GM21360 (cell line): ENCODE measurements around the gene PNN.
"Not testable (repeated sequence)": the region's sequence is repeated elsewhere in the genome, so short reads cannot be mapped to it uniquely, and the experiment has no call there.

Experiments
- ATAC-seq: cut with Tn5 transposase; IDR thresholded peaks from one replicate; pipeline ENCODE4 v1.9.1; 2021; ENCODE audit warnings: mild to moderate bottlenecking, moderate library complexity; ENCODE audit not compliant: unreplicated experiment

Gene PNN

DNA sequence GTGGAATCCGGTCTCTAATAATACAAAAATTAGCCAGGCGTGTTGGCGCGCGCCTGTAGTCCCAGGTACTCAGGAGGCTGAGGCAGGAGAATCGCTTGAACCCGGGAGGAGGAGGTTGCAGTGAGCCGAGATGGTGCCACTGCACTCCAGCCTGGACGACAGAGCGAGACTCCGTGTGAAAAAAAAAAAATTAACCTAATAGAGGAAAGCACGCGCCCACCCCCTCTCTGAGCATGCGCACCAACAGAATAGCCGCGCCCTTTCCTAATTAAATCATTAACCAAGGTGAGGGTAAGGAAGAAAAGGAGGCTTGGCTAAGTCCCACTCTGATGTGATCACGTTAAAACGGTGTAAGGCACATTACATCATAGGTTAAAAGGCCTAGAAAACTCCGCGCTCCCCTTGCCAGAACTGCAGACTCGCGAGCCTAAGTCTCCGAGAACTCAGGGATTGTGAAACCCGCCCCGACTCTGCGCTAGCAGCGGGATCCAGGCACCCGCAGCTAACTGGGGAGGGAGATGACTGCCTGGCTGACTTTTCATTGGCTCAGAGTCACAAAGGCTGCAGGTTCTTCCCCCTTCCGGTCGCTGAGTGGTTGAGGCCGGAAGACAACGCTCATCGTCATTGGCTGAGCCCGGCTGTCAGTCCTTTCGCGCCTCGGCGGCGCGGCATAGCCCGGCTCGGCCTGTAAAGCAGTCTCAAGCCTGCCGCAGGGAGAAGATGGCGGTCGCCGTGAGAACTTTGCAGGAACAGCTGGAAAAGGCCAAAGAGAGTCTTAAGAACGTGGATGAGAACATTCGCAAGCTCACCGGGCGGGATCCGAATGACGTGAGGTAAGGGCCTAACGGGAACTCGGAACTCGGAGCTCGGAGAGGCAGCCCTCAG, at the start of gene PNN:
Gene PNN, plus strand, starts transcription at position 695 of the 885 bp plus-strand sequence. Its CDS starts 26 bp downstream, at position 721.
- peak; percentile 91 for ATAC-seq

DNA sequence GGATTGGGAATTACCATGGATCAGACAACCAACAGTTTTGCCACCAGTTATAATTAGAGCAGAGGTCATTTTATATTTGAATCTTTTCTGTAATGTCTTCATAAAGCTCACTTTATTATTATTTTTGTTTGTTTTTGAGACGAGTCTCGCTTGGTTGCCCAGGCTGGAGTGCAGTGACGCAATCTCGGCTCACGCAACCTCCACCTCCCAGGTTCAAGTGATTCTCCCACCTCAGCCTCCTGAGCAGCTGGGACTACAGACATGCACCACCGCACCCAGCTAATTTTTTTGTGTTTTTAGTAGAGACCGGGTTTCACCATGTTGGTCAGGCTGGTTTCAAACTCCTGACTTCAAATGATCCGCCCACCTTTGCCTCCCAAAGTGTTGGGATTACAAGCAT, 37.2 kb upstream of the PNN start:
- ATAC-seq = not testable (repeated sequence)

GRCh38 chr14:39138440-39138839, 36.6 kb upstream of the PNN start:
- no peak for ATAC-seq

- no peak for ATAC-seq
These were observed 34.9 kb upstream of the PNN start for GRCh38 chr14:39140170-39140569.

DNA sequence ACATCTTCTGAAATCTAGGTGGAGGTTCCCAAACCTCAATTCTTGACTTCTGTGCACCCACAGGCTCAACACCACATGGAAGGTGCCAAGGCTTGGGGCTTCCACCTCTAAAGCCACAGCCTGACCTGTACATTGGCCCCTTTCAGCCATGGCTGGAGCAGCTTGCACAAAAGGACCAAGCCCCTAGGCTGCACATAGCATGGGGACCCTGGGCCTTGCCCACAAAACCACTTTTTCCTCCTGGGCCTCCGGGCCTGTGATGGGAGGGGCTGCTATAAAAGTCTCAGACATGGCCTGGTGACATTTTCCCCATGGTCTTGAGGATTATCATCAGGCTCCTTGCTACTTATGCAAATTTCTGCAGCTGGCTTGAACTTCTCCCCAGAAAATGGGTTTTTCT, 33.4 kb upstream of the PNN start:
- ATAC-seq = not testable (repeated sequence)

DNA sequence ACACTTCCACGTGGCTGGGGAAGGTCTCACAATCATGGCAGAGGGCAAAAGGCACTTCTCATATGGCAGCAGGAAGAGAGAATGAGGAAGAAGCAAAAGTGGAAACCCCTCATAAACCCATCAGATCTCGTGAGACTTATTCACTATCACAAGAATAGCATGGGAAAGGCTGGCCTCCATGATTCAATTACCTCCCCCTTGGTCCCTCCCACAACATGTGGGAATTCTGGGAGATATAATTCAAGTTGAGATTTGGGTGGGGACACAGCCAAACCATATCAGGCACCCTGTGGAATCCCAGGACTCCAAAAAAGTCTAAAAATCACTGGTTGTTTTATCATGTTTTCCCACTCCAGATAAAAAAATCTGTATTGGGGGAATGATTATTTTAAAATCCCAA, 31.8 kb upstream of the PNN start:
- ATAC-seq = not testable (repeated sequence)

DNA sequence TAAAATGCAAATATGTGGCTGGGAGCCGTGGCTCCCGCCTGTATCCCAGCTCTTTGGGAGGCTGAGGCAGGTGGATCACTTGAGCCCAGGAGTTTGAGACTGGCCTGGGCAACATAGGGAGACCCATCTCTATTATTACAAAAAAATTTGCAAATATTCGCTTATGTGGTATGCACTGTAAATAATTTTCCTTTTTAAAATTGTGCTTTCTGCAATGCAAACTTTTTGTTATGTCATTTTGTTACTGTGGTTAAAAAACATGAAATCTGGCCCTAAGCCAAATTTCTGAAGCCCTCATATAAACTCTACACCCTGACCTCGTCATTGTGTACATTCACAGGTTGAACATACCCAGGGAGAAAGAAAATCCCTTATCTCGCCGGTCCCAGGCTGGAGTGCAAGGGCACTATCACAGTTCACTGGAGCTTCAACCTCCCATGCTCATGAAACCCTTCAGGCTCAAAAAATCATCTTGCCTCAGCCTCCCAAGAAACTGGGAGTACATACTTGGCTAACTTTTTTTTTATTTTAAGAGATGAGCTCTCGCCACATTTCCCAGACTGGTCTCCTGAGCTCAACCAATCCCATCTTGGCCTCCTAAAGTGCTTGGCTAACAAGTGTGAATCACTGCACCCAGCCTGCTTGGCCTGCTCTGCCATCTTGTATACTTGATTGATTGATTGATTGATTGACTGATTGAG, 29.6 kb upstream of the PNN start:
- no peak for ATAC-seq

- ATAC-seq = no peak
These were observed 20.4 kb upstream of the PNN start for GRCh38 chr14:39154594-39155189.

DNA sequence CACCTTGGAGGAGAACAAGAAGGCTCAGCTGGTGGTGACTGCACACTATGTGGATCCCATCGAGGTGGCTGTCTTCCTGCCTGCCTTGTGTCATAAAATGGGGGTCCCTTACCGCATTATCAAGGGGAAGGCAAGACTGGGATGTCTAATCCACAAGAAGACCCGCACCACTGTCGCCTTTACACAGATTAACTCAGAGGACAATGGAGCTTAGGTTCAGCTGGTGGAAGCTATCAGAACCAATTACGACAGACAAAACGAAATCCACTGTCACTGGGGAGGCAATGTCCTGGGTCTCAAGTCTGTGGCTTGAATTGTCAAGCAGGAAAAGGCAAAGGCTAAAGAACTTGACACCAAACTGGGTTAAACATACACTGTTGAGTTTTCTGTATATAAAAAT, 17.6 kb upstream of the PNN start:
- no peak for ATAC-seq

- ATAC-seq = no peak
These were observed 16.7 kb upstream of the PNN start for GRCh38 chr14:39158222-39158858.

- ATAC-seq = no peak
These were observed 14.6 kb upstream of the PNN start for GRCh38 chr14:39160494-39160893.

DNA sequence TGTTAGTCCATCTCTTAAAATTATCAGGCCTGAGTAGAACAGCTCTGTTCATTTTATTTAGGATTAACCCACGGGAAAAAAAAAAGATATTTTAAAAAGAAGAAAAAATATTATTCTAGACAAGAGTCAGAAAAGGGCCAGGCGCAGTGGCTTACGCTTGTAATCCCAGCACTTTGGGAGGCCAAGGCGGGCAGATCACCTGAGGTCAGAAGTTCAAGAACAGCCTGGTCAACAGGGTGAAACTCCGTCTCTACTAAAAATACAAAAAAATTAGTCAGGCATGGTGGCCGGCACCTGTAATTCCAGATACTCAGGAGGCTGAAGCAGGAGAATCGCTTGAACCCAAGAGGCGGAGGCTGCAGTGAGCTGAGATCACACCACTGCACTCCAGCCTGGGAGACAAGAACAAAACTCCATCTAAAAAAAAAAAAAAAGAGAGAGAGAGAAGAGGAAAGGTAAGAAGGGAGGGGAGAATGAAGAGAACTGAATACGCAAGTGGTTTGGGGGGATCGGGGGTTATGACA, 7.2 kb upstream of the PNN start:
- not testable (repeated sequence) for ATAC-seq

DNA sequence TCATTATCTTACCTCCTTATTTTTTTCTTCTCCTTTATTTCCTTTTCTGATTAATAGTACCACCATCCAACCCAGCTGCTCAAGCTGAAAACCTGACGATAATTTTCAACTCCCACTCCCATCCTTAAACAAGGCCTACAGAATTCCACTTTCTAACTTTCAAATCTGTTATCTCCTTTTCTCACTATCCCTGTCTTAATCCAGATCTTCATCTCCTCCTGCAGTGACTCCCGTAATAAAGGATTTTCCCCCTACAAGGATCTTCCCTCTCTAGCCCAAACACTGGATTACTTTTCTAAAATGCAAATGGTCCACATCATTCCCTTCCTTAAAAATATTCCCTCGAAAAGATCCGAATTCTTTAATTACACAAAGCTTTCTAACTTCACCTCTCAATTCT, 6.5 kb upstream of the PNN start:
- no peak for ATAC-seq

GRCh38 chr14:39169541-39169900, 5.5 kb upstream of the PNN start:
- ATAC-seq = peak; percentile 11

- ATAC-seq = no peak
These were observed 1.9 kb upstream of the PNN start for GRCh38 chr14:39173198-39173597.

DNA sequence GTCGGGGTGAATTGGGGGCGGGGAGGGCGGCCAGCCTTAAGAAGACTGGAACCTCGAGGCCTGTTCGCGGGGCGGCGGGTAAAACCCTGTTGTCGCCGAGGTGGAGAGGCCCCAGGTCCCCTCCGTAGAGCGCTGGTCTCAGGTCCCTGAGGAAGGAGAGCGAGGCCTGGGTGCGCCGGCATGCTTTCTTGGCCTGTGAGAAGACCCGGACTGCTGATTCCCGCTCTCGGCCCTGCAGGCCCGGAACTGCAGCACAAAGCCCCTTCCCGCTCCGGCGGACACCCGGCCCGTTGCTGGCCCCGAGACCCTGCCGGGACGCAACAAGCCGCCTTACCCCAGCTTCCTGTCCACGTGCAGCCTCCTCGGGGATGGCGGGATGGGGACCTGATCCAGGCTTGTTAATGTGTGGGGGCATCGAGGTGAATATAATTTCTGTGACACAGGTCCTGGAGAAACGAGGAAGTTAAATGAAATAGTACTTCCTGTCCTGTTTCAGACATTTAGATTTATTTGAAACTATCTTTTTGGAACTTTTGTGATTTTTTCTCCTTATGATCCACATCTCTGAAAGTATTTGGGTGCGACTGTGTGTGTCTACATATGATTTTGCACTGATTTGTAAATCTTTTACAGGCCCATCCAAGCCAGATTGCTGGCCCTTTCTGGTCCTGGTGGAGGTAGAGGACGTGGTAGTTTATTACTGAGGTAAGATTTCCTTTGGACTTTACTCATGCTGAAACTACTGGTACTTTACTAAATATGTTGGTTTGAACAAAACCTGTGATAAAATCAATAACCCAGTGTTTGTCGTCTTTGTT, 600 bp downstream of the PNN start:
- peak; percentile 5 for ATAC-seq

DNA sequence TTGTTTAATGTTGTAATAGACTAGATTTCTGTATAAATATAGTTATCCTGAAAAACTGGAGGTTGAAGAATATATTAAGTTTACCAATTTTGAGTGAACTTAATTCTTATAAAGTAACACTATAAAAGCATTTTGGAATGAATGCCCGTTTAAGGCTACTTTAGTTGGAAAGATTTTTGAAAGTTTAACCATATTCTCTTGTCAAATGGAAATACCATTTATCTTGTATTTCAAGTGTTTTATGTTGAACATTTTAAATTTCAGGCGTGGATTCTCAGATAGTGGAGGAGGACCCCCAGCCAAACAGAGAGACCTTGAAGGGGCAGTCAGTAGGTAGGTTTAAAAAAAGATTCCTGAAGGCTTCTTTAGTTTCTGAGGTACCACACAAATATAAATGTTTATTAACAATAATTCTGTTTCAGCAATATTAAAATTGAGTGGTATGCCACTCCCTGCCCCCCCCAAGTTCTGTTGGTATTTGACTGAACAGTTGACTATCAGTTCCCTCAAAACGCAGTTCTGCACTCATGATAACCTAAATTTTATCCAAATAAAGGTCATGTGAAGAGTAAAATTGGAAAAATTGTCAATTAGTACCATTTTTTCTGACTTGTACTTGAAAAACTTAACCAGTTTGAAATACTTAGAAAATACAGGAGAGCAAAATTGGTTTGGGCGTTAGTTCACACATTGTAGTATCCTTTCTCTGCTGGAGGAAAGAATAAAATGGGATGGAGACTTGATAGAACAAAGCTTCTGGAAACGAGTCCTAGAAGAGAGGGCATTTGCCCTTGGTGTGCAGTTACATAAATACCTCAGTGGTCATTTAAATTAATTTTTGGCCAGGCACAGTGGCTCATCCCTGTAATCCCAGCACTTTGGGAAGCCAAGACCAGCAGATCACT, 1.5 kb downstream of the PNN start:
- ATAC-seq = no peak

DNA sequence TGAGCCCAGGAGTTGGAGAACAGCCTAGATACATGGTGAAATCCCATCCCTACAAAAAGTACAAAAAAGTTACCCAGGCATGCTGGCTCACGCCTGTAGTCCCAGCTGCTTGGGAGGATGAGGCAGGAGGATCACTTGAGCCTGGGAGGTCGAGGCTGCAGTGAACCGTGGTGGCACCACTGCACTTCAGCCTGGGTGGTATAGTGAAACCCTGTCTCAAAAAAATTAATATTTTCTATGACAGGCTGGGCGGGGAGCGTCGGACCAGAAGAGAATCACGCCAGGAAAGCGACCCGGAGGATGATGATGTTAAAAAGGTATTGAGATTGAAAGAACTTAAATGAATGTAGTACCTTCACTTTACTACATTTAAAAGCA, 2.1 kb downstream of the PNN start:
- no peak for ATAC-seq

DNA sequence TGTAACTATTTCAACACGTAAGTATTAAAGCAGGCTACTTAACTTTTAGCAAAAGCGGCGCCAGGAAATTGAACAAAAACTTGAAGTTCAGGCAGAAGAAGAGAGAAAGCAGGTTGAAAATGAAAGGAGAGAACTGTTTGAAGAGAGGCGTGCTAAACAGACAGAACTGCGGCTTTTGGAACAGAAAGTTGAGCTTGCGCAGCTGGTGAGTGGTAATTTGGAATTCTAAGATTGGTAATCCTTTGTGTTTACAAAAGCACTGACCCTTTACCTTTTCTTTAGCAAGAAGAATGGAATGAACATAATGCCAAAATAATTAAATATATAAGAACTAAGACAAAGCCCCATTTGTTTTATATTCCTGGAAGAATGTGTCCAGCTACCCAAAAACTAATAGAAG, 4.0 kb downstream of the PNN start:
- no peak for ATAC-seq
